Measurements from ENCODE around the gene BTBD17. TPM values are rescaled to one million over a fixed set of nuclear protein-coding genes. Genes with fewer than 3 reads are reported as not detected.

The BTBD17 gene
- total RNA-seq, 1 donor from 2014 or later: not detected

GRCh38 chr17:74368341-74369081 lies 6.8 kb upstream of the BTBD17 start:
- Histone ChIP-seq H3K79me2 (ENCODE audit: insufficient read depth, low read length) (no peaks in the 10 kb centered on the region), H3K9me3 (ENCODE audit: insufficient read depth, low read depth, low read length) (no peaks in the 10 kb centered on the region), H4K20me1 (ENCODE audit: insufficient read depth, low read length) (no peaks in the 10 kb centered on the region), H3K36me3 (ENCODE audit: insufficient read depth, low read length) (no peaks in the 10 kb centered on the region), H2AFZ (ENCODE audit: low read depth, low read length) (no peak overlapping the region), H3K9ac (ENCODE audit: low read length) (no peak overlapping the region), H3K4me2 (ENCODE audit: low read length) (no peak overlapping the region), H3K4me3 (ENCODE audit: insufficient read depth, low read depth, low read length) (no peak overlapping the region), H3K27ac (ENCODE audit: low read depth, low read length) (no peak overlapping the region), H3K4me1 (ENCODE audit: insufficient read depth, low read length) (no peaks in the 10 kb centered on the region), H3K27me3 (ENCODE audit: insufficient read depth, low read length) (no peaks in the 10 kb centered on the region)
- Mint-ChIP-seq H3K9me3 (ENCODE audit: unreplicated experiment) (no peaks in the 10 kb centered on the region), H3K4me1 (ENCODE audit: low read depth, unreplicated experiment) (peaks cover 4% of the 10 kb centered on the region), H3K27ac (ENCODE audit: unreplicated experiment) (no peak overlapping the region), H3K4me3 (ENCODE audit: unreplicated experiment) (no peak overlapping the region), H3K36me3 (ENCODE audit: low read depth, unreplicated experiment) (no peaks in the 10 kb centered on the region), H3K27me3 (ENCODE audit: low read depth, unreplicated experiment) (peaks cover 45% of the 10 kb centered on the region)
- TF ChIP-seq EZH2 (IDR thresholded peaks at IDR 0.05; ENCODE audit: insufficient read depth, low read length) (no peak), CTCF (IDR thresholded peaks at IDR 0.05; ENCODE audit: insufficient read depth, low read depth, low read length) (peak; percentile 63)
- FAIRE-seq (no peak), DNase-seq (ENCODE audit: low read depth) (no peak)

GRCh38 chr17:74367206-74367605 lies 5.5 kb upstream of the BTBD17 start, which contains the start of gene GPR142:
Gene GPR142, plus strand, starts transcription at chr17:74367506. Its CDS starts 2,035 bp downstream, at chr17:74369541.
- TF ChIP-seq EZH2 (IDR thresholded peaks at IDR 0.05; ENCODE audit: insufficient read depth, low read length): no peak
- no peak for TF ChIP-seq CTCF (IDR thresholded peaks at IDR 0.05; ENCODE audit: insufficient read depth, low read depth, low read length)
- peaks cover 4% of the 10 kb centered on the region for H3K4me1 Mint-ChIP-seq (ENCODE audit: low read depth, unreplicated experiment)
- no peak within 1 kb of the TSS for H3K4me3 ChIP-seq (ENCODE audit: insufficient read depth, low read depth, low read length)
- no peak within 1 kb of the TSS for H3K27ac ChIP-seq (ENCODE audit: low read depth, low read length)
- H3K4me1 ChIP-seq (ENCODE audit: insufficient read depth, low read length): no peaks in the 10 kb centered on the region
- H3K4me2 ChIP-seq (ENCODE audit: low read length): no peak within 1 kb of the TSS
- DNase-seq (ENCODE audit: low read depth) (no peak), FAIRE-seq (no peak)
- H3K27me3 ChIP-seq (ENCODE audit: insufficient read depth, low read length): peaks cover 3% of the 10 kb centered on the region
- no peak within 1 kb of the TSS for H3K27ac Mint-ChIP-seq (ENCODE audit: unreplicated experiment)
- no peaks in the 10 kb centered on the region for H4K20me1 ChIP-seq (ENCODE audit: insufficient read depth, low read length)
- peaks cover 53% of the 10 kb centered on the region for H3K27me3 Mint-ChIP-seq (ENCODE audit: low read depth, unreplicated experiment)
- no peaks in the 10 kb centered on the region for H3K9me3 ChIP-seq (ENCODE audit: insufficient read depth, low read depth, low read length)
- H3K4me3 Mint-ChIP-seq (ENCODE audit: unreplicated experiment): no peak within 1 kb of the TSS
- no peaks in the 10 kb centered on the region for H3K36me3 ChIP-seq (ENCODE audit: insufficient read depth, low read length)
- H3K9ac ChIP-seq (ENCODE audit: low read length): no peak within 1 kb of the TSS
- H3K36me3 Mint-ChIP-seq (ENCODE audit: low read depth, unreplicated experiment): no peaks in the 10 kb centered on the region
- H2AFZ ChIP-seq (ENCODE audit: low read depth, low read length): no peak within 1 kb of the TSS
- H3K79me2 ChIP-seq (ENCODE audit: insufficient read depth, low read length): no peaks in the 10 kb centered on the region
- no peaks in the 10 kb centered on the region for H3K9me3 Mint-ChIP-seq (ENCODE audit: unreplicated experiment)
